Activated CD4-positive, alpha-beta T cell treated with anti-CD3 and anti-CD28 coated beads, Interleukin-10, Interleukin-2, amounts not matched to agents 100 ng/mL and 50 ng/mL, durations not matched to agents 16 hours and 8 hours (primary cell): Measurements from ENCODE around the gene KCNJ13.

ENCODE experiments used
- DNase-seq: peaks from one replicate; pipeline ENCODE4 v3.0.0-alpha.2; 2020

The KCNJ13 gene

GRCh38 chr2:232776435-232776834, at the start of gene KCNJ13:
Gene KCNJ13, minus strand, starts transcription at chr2:232776565. Its CDS starts 5,203 bp downstream, at chr2:232771362.
- no peak for DNase-seq

- no peak for DNase-seq
Observed at GRCh38 chr2:232817756-232818155, 41.4 kb upstream of the KCNJ13 start.

- DNase-seq, result no peak
Observed at GRCh38 chr2:232816657-232817056, 40.3 kb upstream of the KCNJ13 start.

- no peak for DNase-seq
Observed at GRCh38 chr2:232815569-232815968, 39.2 kb upstream of the KCNJ13 start.

GRCh38 chr2:232810444-232810843, 34.1 kb upstream of the KCNJ13 start:
- no peak for DNase-seq

GRCh38 chr2:232809349-232810124, 33.2 kb upstream of the KCNJ13 start:
- DNase-seq, result no peak

GRCh38 chr2:232802091-232802490, 25.7 kb upstream of the KCNJ13 start:
- no peak for DNase-seq

- DNase-seq, result no peak
Observed at GRCh38 chr2:232800166-232800565, 23.8 kb upstream of the KCNJ13 start.

GRCh38 chr2:232798187-232798586, 21.8 kb upstream of the KCNJ13 start:
- no peak for DNase-seq

- DNase-seq, result no peak
Observed at GRCh38 chr2:232795920-232796319, 19.6 kb upstream of the KCNJ13 start.

GRCh38 chr2:232794981-232795380, 18.6 kb upstream of the KCNJ13 start:
- no peak for DNase-seq

- no peak for DNase-seq
Observed at GRCh38 chr2:232793271-232793670, 16.9 kb upstream of the KCNJ13 start.

- no peak for DNase-seq
Observed at GRCh38 chr2:232791518-232791917, 15.2 kb upstream of the KCNJ13 start.

GRCh38 chr2:232789082-232789481, 12.7 kb upstream of the KCNJ13 start:
- DNase-seq, result no peak

GRCh38 chr2:232787806-232788205, 11.4 kb upstream of the KCNJ13 start:
- no peak for DNase-seq

GRCh38 chr2:232783278-232783677, 6.9 kb upstream of the KCNJ13 start:
- DNase-seq, result no peak

- peak; percentile 85 for DNase-seq
Observed at GRCh38 chr2:232781765-232782164, 5.4 kb upstream of the KCNJ13 start.

- no peak for DNase-seq
Observed at GRCh38 chr2:232779934-232780333, 3.6 kb upstream of the KCNJ13 start.

- DNase-seq, result no peak
Observed at GRCh38 chr2:232779465-232779864, 3.1 kb upstream of the KCNJ13 start.

GRCh38 chr2:232777276-232777675, 911 bp upstream of the KCNJ13 start:
- no peak for DNase-seq

GRCh38 chr2:232773815-232774214, 2.5 kb downstream of the KCNJ13 start:
- DNase-seq, result peak; percentile 63

GRCh38 chr2:232772531-232772930, 3.8 kb downstream of the KCNJ13 start:
- peak; percentile 75 for DNase-seq

- no peak for DNase-seq
Observed at GRCh38 chr2:232771870-232772269, 4.5 kb downstream of the KCNJ13 start.

- DNase-seq, result no peak
Observed at GRCh38 chr2:232770207-232770606, 6.2 kb downstream of the KCNJ13 start.

GRCh38 chr2:232767866-232768265, 8.5 kb downstream of the KCNJ13 start:
- no peak for DNase-seq
